ENCODE results near the gene AKAIN1.

The AKAIN1 gene

GRCh38 chr18:5214583-5215351 lies 17.7 kb upstream of the AKAIN1 start:
- no peak for TF ChIP-seq CTCF (IDR thresholded peaks at IDR 0.05; ENCODE audit: extremely low read depth, missing control alignments)
- DNase-seq (ENCODE audit: low spot score), result no peak

GRCh38 chr18:5207471-5208150 lies 10.6 kb upstream of the AKAIN1 start:
- no peak for TF ChIP-seq CTCF (IDR thresholded peaks at IDR 0.05; ENCODE audit: extremely low read depth, missing control alignments)
- DNase-seq (ENCODE audit: low spot score), result no peak

GRCh38 chr18:5198311-5198710 lies 1.3 kb upstream of the AKAIN1 start:
- no peak for TF ChIP-seq CTCF (IDR thresholded peaks at IDR 0.05; ENCODE audit: extremely low read depth, missing control alignments)
- DNase-seq (ENCODE audit: low spot score), result no peak

GRCh38 chr18:5197461-5197860 lies 404 bp upstream of the AKAIN1 start:
- no peak for DNase-seq (ENCODE audit: low spot score)
- no peak for TF ChIP-seq CTCF (IDR thresholded peaks at IDR 0.05; ENCODE audit: extremely low read depth, missing control alignments)

GRCh38 chr18:5196253-5197031 lies 615 bp downstream of the AKAIN1 start:
- DNase-seq (ENCODE audit: low spot score), result no peak
- TF ChIP-seq CTCF (IDR thresholded peaks at IDR 0.05; ENCODE audit: extremely low read depth, missing control alignments), result no peak

GRCh38 chr18:5195656-5196055 lies 1.4 kb downstream of the AKAIN1 start:
- TF ChIP-seq CTCF (IDR thresholded peaks at IDR 0.05; ENCODE audit: extremely low read depth, missing control alignments), result no peak
- DNase-seq (ENCODE audit: low spot score), result no peak

GRCh38 chr18:5180254-5180653 lies 16.8 kb downstream of the AKAIN1 start:
- no peak for DNase-seq (ENCODE audit: low spot score)
- no peak for TF ChIP-seq CTCF (IDR thresholded peaks at IDR 0.05; ENCODE audit: extremely low read depth, missing control alignments)
